H1 (cell line): Measurements from ENCODE around the gene EML5. TPM values are rescaled to one million over a fixed set of nuclear protein-coding genes. Genes with fewer than 3 reads are reported as not detected.

Experiments used
- CTCF ChIA-PET: fragments of 300-600 bp; sonication (Branson Sonifier 250); formaldehyde crosslinking; loops from one replicate; lab custom pipeline; 2021; ENCODE audit not compliant: partially characterized antibody; lab: Charles Lee
- POLR2A ChIA-PET: fragments of 300-600 bp; sonication (Branson Sonifier 250); formaldehyde crosslinking; loops from one replicate; lab custom pipeline; 2021; ENCODE audit warnings: inconsistent platforms; ENCODE audit not compliant: partially characterized antibody; lab: Charles Lee
- DNase-seq, 2 experiments: peaks; one replicate each; pipeline versions ENCODE4 v3.0.0 to v3.0.0-alpha.2; 2010 to 2022; ENCODE audit warnings: low spot score in 2 of 2, low read depth in 1 of 2, mixed read lengths in 1 of 2
- FAIRE-seq: peaks from 2 replicates; lab custom pipeline; 2011; peaks lifted over from hg19 to GRCh38; lab: Jason Lieb, UNC
- H2AFZ ChIP-seq: 2 replicates; pipeline ENCODE4 v1.8.1; 2012; ENCODE audit warnings: low read length, inconsistent platforms
- H2AK5ac ChIP-seq: 2 replicates; pipeline ENCODE4 v1.6.1; 2013; ENCODE audit warnings: low read depth, low read length
- H2BK120ac ChIP-seq: replicated peaks from 2 replicates; pipeline ENCODE3; 2013; ENCODE audit warnings: low read depth, low read length, inconsistent platforms
- H2BK12ac ChIP-seq: 2 replicates; pipeline ENCODE4 v1.6.1; 2013; ENCODE audit warnings: low read depth, low read length
- H2BK15ac ChIP-seq: 2 replicates; pipeline ENCODE4 v1.6.1; 2013; ENCODE audit warnings: low read length
- H2BK20ac ChIP-seq: 2 replicates; pipeline ENCODE4 v1.6.1; 2013; ENCODE audit warnings: low read length
- H2BK5ac ChIP-seq: 2 replicates; pipeline ENCODE4 v1.6.1; 2013; ENCODE audit warnings: low read depth, low read length
- H3K14ac ChIP-seq: 2 replicates; pipeline ENCODE4 v1.6.1; 2013; ENCODE audit warnings: inconsistent platforms; ENCODE audit not compliant: insufficient read length
- H3K18ac ChIP-seq: 2 replicates; pipeline ENCODE4 v1.6.1; 2013; ENCODE audit warnings: low read length; ENCODE audit errors: extremely low read depth
- H3K23ac ChIP-seq: 2 replicates; pipeline ENCODE4 v1.6.1; 2013; ENCODE audit warnings: inconsistent platforms; ENCODE audit not compliant: insufficient read length
- H3K23me2 ChIP-seq: 2 replicates; pipeline ENCODE4 v1.6.1; 2013; ENCODE audit warnings: low read depth, low read length
- H3K27ac ChIP-seq: 2 replicates; pipeline ENCODE4 v1.6.1; 2011; ENCODE audit warnings: low read depth, low read length, inconsistent platforms
- H3K27me3 ChIP-seq, 4 experiments: replicated peaks in 1 of 4; 1 replicate in 1 of 4; 2 replicates in 3 of 4; pipeline versions ENCODE4 v1.6.1 to v1.8.1; 2011 to 2013; ENCODE audit warnings: low read length in 3 of 4, mild to moderate bottlenecking in 3 of 4, inconsistent platforms in 2 of 4, mixed read lengths in 2 of 4, moderate library complexity in 1 of 4; ENCODE audit not compliant: control insufficient read depth in 3 of 4, insufficient read depth in 3 of 4; ENCODE audit errors: extremely low read depth in 1 of 4
- H3K36me3 ChIP-seq, 4 experiments: 2 replicates each; pipeline versions ENCODE4 v1.6.1 to v1.8.1; 2011 to 2013; ENCODE audit warnings: mild to moderate bottlenecking in 4 of 4, low read length in 3 of 4, moderate library complexity in 2 of 4, control low read depth in 1 of 4, inconsistent platforms in 1 of 4; ENCODE audit not compliant: insufficient read depth in 4 of 4, control insufficient read depth in 2 of 4
- H3K4ac ChIP-seq: replicated peaks from 2 replicates; pipeline ENCODE3; 2013; ENCODE audit warnings: low read length, low read depth, mixed read lengths, inconsistent platforms; ENCODE audit not compliant: insufficient read length
- H3K4me1 ChIP-seq, 4 experiments: replicated peaks in 1 of 4; 1 replicate in 1 of 4; 2 replicates in 3 of 4; pipeline versions ENCODE4 v1.6.1 to v1.8.1; 2011 to 2013; ENCODE audit warnings: low read length in 3 of 4, inconsistent platforms in 2 of 4, mixed read lengths in 1 of 4; ENCODE audit not compliant: insufficient read depth in 4 of 4, control insufficient read depth in 3 of 4
- H3K4me2 ChIP-seq, 2 experiments: 2 replicates each; pipeline versions ENCODE4 v1.6.1 to v1.8.1; 2011 to 2013; ENCODE audit warnings: low read depth in 2 of 2, low read length in 2 of 2, control low read depth in 1 of 2, inconsistent platforms in 1 of 2, mild to moderate bottlenecking in 1 of 2; ENCODE audit not compliant: insufficient read depth in 1 of 2
- H3K4me3 ChIP-seq, 4 experiments: fragments of 200-600, 300-600 bp in 1 of 4; sonication (generic), shearing (Covaris generic), sonication (Bioruptor Twin) in 1 of 4; 2 replicates each; pipeline versions ENCODE4 v1.5.1 to v1.8.1; 2011 to 2016; ENCODE audit warnings: low read length in 4 of 4, low read depth in 3 of 4, control low read depth in 2 of 4, inconsistent platforms in 2 of 4, mild to moderate bottlenecking in 2 of 4, mixed read lengths in 1 of 4, moderate library complexity in 1 of 4; ENCODE audit not compliant: insufficient read depth in 2 of 4; ENCODE audit errors: extremely low read depth in 1 of 4
- H3K56ac ChIP-seq: replicated peaks from 2 replicates; pipeline ENCODE3; 2013; ENCODE audit warnings: low read depth, mild to moderate bottlenecking, mixed read lengths, low read length, inconsistent platforms; ENCODE audit not compliant: insufficient read length
- H3K79me1 ChIP-seq: 2 replicates; pipeline ENCODE4 v1.6.1; 2013; ENCODE audit warnings: low read depth, low read length, control low read depth
- H3K79me2 ChIP-seq, 2 experiments: 2 replicates each; pipeline versions ENCODE4 v1.6.1 to v1.8.1; 2012 to 2013; ENCODE audit warnings: low read length in 2 of 2, mild to moderate bottlenecking in 2 of 2, inconsistent platforms in 1 of 2; ENCODE audit not compliant: insufficient read depth in 2 of 2, control insufficient read depth in 1 of 2
- H3K9ac ChIP-seq, 4 experiments: replicated peaks in 1 of 4; 1 replicate in 1 of 4; 2 replicates in 3 of 4; pipeline versions ENCODE4 v1.6.1 to v1.8.1; 2011 to 2013; ENCODE audit warnings: low read depth in 3 of 4, low read length in 3 of 4, control low read depth in 2 of 4, mild to moderate bottlenecking in 2 of 4, moderate library complexity in 2 of 4, inconsistent platforms in 1 of 4; ENCODE audit errors: extremely low read depth in 1 of 4
- H3K9me3 ChIP-seq, 2 experiments: 2 replicates each; pipeline versions ENCODE4 v1.6.1 to v1.8.1; 2012 to 2013; ENCODE audit warnings: mild to moderate bottlenecking in 2 of 2, moderate library complexity in 2 of 2, control low read depth in 1 of 2, inconsistent platforms in 1 of 2, low read depth in 1 of 2, low read length in 1 of 2, mixed read lengths in 1 of 2; ENCODE audit not compliant: insufficient read depth in 2 of 2
- H4K20me1 ChIP-seq, 2 experiments: replicated peaks in 1 of 2; 2 replicates each; pipeline versions ENCODE3 to v1.8.1; 2011 to 2013; ENCODE audit warnings: inconsistent platforms in 2 of 2, low read length in 2 of 2, mild to moderate bottlenecking in 1 of 2; ENCODE audit not compliant: insufficient read depth in 2 of 2, control insufficient read depth in 1 of 2
- H4K5ac ChIP-seq: 2 replicates; pipeline ENCODE4 v1.6.1; 2013; ENCODE audit warnings: low read length, low read depth, mixed read lengths, inconsistent platforms; ENCODE audit not compliant: insufficient read length
- H4K8ac ChIP-seq: 2 replicates; pipeline ENCODE4 v1.8.0; 2013; ENCODE audit warnings: mild to moderate bottlenecking, moderate library complexity, low read length, inconsistent platforms; ENCODE audit not compliant: insufficient read depth; ENCODE audit errors: extremely low read depth
- H4K91ac ChIP-seq: replicated peaks from 2 replicates; pipeline ENCODE3; 2013; ENCODE audit warnings: low read length, mixed read lengths, inconsistent platforms; ENCODE audit not compliant: insufficient read length
- CHD1 ChIP-seq: IDR thresholded peaks from 2 replicates; pipeline ENCODE4 v1.6.1; 2012; ENCODE audit warnings: low read depth, low read length, improper control_type of control experiment
- GABPA ChIP-seq: IDR thresholded peaks from 2 replicates; pipeline ENCODE4 v1.6.1; 2011; ENCODE audit warnings: mild to moderate bottlenecking, low read length, moderate library complexity, borderline replicate concordance; ENCODE audit not compliant: insufficient read depth
- HDAC6 ChIP-seq: IDR thresholded peaks from one replicate; pipeline ENCODE4 v1.7.1; 2012; ENCODE audit warnings: low read depth, mild to moderate bottlenecking, inconsistent platforms, low read length, moderate library complexity
- POLR2A ChIP-seq, 2 experiments: IDR thresholded peaks; 1 replicate in 1 of 2; 2 replicates in 1 of 2; pipeline ENCODE4 v1.6.1; 2011; ENCODE audit warnings: low read depth in 2 of 2, low read length in 2 of 2, mild to moderate bottlenecking in 2 of 2; ENCODE audit errors: control extremely low read depth in 1 of 2
- POLR2AphosphoS5 ChIP-seq: IDR thresholded peaks from 2 replicates; pipeline ENCODE4 v1.6.1; 2011; ENCODE audit warnings: low read depth, low read length
- SIN3A ChIP-seq, 2 experiments: IDR thresholded peaks in 1 of 2; conservative IDR thresholded peaks in 1 of 2; 2 replicates each; pipeline ENCODE4 v1.6.1; 2011 to 2012; ENCODE audit warnings: low read length in 2 of 2, improper control_type of control experiment in 1 of 2, low read depth in 1 of 2, mild to moderate bottlenecking in 1 of 2
- TAF1 ChIP-seq: IDR thresholded peaks from 2 replicates; pipeline ENCODE4 v1.6.1; 2011; ENCODE audit warnings: mild to moderate bottlenecking, low read depth, low read length
- TBP ChIP-seq: IDR thresholded peaks from 2 replicates; pipeline ENCODE4 v1.6.1; 2011; ENCODE audit warnings: low read depth, low read length, improper control_type of control experiment
- WGBS, 2 experiments: shearing (Covaris generic) in 1 of 2; methylation state at CpG; one replicate each; pipeline versions ENCODE4 v1.1.6 to v1.1.7; 2013 to 2015; ENCODE audit warnings: low lambda C conversion rate in 2 of 2, mixed read lengths in 2 of 2, inconsistent platforms in 1 of 2, low coverage in 1 of 2, missing lambda C conversion rate in 1 of 2; ENCODE audit not compliant: insufficient replicate concordance in 2 of 2, insufficient coverage in 1 of 2, insufficient read length in 1 of 2; ENCODE audit errors: extremely low coverage in 1 of 2, missing lambda C conversion rate in 1 of 2; 5-methylcytosine and 5-hydroxymethylcytosine counted together
- polyA plus RNA-seq, 7 experiments: library from polyadenylated mRNA; depleted of rRNA in 3 of 7; stranded (reverse) in 5 of 7; unstranded in 2 of 7; fragments of >200 nt in 5 of 7; fragments of 200-250 nt in 2 of 7; gene quantifications; 1 replicate in 5 of 7; 2 replicates in 1 of 7; 4 replicates in 1 of 7; pipeline versions ENCODE4 v1.2.1 to v1.2.3, GENCODE V29; 2011 to 2013; ENCODE audit warnings: missing spikeins in 2 of 7, mixed read lengths in 2 of 7
- total RNA-seq: library from RNA; stranded (reverse); fragmentation: NEBNext Ultra II Directional; extraction: Animal tissue kit (Norgen Biotek cat#: 25700); gene quantifications from 2 replicates; pipeline ENCODE4 v1.2.1, GENCODE V29; 2021

The EML5 gene
- total and polyA plus RNA-seq, 2 of the 8 experiments (the other 6 are each of a cell fraction or from before 2014, with no cell fraction given), result 0.39 to 0.88 TPM

DNA sequence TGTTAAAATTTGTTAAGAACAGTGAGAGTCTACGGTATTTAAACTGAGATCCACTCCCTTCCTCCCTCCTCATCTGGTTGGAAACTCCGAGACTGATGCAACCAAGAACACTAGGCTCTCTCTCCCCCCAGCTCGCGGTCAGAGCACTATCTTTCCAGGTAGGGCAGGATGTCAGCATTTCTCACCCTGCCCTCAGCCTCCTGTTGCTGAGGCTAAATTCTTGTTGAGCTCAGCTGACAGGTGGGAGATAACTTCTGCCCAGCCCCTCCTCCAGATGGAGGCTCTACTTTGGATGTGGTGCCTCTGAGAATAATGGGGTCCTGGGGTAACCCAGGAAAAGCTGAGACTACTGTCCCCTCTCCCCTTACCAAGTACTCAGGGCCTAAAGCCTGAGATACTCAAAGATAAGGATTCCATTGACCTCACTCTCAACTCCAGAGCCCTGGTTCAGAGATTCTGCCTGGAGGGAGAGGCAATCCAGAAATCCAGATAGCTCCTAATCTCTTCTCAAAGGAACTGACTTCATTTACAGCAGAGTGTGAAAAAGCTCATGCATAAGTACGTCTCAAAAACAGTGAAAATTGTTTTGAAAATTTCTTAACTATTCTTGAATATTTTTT lies 110.1 kb downstream of the EML5 start:
- H4K20me1 ChIP-seq, result no peaks in the 10 kb centered on the region
- DNase-seq, result peak in 1 of 2 experiments; percentile 9

More for the DNA sequence above, 110.1 kb downstream of the EML5 start:
- CTCF ChIA-PET, result interaction anchor here (0.6 to 7.0 kb wide), 5 partner anchors 14 to 344 kb away, joined by 3 to 65 read pairs (median 4); no protein-coding TSS in a partner anchor
- Histone ChIP-seq H3K36me3 (no peaks in the 10 kb centered on the region), H3K56ac (no peak overlapping the region), H3K9ac (no peak overlapping the region; a peak in 2 of 7 replicates), H2BK20ac (no peak overlapping the region), H2BK15ac (no peak overlapping the region), H3K27me3 (no peaks in the 10 kb centered on the region), H4K5ac (no peak overlapping the region), H3K23me2 (no peaks in the 10 kb centered on the region), H2AK5ac (no peak overlapping the region), H2BK5ac (no peak overlapping the region), H3K79me1 (no peaks in the 10 kb centered on the region), H3K4me2 (peak overlapping the region in 1 of 2 experiments; percentile 36; a peak in 1 of 4 replicates), H3K23ac (no peak overlapping the region), H3K4ac (no peak overlapping the region), H3K9me3 (no peaks in the 10 kb centered on the region), H2BK12ac (no peak overlapping the region; the same call in 1 of the 2 replicates), H2AFZ (peak overlapping the region; percentile 85), H3K79me2 (no peaks in the 10 kb centered on the region), H4K8ac (peak overlapping the region; percentile 28; the same call in 1 of the 2 replicates), H3K4me1 (0 out of 7 replicates have a peak, but pooled peaks cover 0 to 3% (median 1%) of the 10 kb centered on the region in 4 experiments), H3K4me3 (no peak overlapping the region), H4K91ac (no peak overlapping the region), H3K27ac (no peak overlapping the region), H3K14ac (no peak overlapping the region), H2BK120ac (no peak overlapping the region), H3K18ac (peak overlapping the region; percentile 60)
- POLR2A ChIA-PET, result interaction anchor here (0.7 to 1.9 kb wide), 7 partner anchors 13 to 142 kb away, joined by 3 to 7 read pairs (median 5); partner anchors contain the start of genes TTC8 and ZC3H14
- WGBS, 2 experiments, result 49% methylated on average over 5 of the region's 5 CpGs; no CpG with 5 or more reads in 1 of the 2 experiments
- FAIRE-seq, result peak; percentile 19
- TF ChIP-seq GABPA, result no peak
- peak; percentile 58 for TF ChIP-seq TBP
- TF ChIP-seq TAF1, result peak; percentile 60; the same call in 1 of the 2 replicates
- TF ChIP-seq CHD1, result no peak
- TF ChIP-seq SIN3A (conservative IDR thresholded peaks at IDR 0.05 in 1 of 2, IDR thresholded peaks at IDR 0.05 in 1 of 2; ENCODE audit: low read depth in 1 of 2, low read length in 2 of 2), result 0 out of 4 replicates have a peak, but pooled peaks of 1 of the 2 experiments have one; percentile 25
- peak; percentile 48; the same call in 1 of the 2 replicates for TF ChIP-seq POLR2AphosphoS5
- no peak for TF ChIP-seq HDAC6
- TF ChIP-seq POLR2A (IDR thresholded peaks at IDR 0.05; ENCODE audit: control extremely low read depth in 1 of 2, low read depth in 2 of 2, low read length in 2 of 2), result peak in 1 of 2 experiments; percentile 51; a peak in 1 of 3 replicates
